ENCODE data around the gene SAFB.

Gene SAFB

DNA sequence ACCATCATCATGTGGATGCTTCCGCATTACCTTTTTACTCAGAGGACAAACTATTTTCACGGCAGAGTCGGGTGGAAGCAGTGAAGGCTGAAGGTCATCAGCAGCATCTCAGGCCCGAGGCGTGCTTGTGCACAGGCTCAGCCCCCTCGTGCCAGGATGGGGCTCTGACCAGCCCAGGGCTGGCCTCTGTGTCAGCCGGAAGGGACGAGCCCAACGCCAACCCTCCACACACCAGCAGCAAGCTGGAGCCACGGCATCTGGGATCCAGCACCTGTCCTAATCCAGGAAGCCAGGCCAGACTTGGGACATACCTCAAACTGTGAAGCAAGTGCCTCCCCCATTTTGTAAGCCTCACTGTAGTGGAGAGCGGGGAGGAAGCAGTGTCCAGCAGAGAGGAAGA is 46.3 kb downstream of the SAFB start:
- Histone ChIP-seq H3K27me3 (ENCODE audit: insufficient read depth, poor library complexity, severe bottlenecking) (no peaks in the 10 kb centered on the region), H3K4me1 (ENCODE audit: insufficient read depth, poor library complexity, severe bottlenecking) (no peaks in the 10 kb centered on the region), H3K9me3 (ENCODE audit: severe bottlenecking) (no peaks in the 10 kb centered on the region), H3K36me3 (ENCODE audit: low read depth) (peaks cover 46% of the 10 kb centered on the region), H3K4me3 (ENCODE audit: severe bottlenecking) (no peak overlapping the region), H3K27ac (ENCODE audit: poor library complexity, severe bottlenecking) (no peak overlapping the region)
- ATAC-seq (ENCODE audit: low read depth) (no peak), DNase-seq (ENCODE audit: low spot score) (no peak)
- TF ChIP-seq, protein P1, sequence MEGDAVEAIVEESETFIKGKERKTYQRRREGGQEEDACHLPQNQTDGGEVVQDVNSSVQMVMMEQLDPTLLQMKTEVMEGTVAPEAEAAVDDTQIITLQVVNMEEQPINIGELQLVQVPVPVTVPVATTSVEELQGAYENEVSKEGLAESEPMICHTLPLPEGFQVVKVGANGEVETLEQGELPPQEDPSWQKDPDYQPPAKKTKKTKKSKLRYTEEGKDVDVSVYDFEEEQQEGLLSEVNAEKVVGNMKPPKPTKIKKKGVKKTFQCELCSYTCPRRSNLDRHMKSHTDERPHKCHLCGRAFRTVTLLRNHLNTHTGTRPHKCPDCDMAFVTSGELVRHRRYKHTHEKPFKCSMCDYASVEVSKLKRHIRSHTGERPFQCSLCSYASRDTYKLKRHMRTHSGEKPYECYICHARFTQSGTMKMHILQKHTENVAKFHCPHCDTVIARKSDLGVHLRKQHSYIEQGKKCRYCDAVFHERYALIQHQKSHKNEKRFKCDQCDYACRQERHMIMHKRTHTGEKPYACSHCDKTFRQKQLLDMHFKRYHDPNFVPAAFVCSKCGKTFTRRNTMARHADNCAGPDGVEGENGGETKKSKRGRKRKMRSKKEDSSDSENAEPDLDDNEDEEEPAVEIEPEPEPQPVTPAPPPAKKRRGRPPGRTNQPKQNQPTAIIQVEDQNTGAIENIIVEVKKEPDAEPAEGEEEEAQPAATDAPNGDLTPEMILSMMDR (IDR thresholded peaks at IDR 0.05; ENCODE audit: poor library complexity, severe bottlenecking) = no peak

DNA sequence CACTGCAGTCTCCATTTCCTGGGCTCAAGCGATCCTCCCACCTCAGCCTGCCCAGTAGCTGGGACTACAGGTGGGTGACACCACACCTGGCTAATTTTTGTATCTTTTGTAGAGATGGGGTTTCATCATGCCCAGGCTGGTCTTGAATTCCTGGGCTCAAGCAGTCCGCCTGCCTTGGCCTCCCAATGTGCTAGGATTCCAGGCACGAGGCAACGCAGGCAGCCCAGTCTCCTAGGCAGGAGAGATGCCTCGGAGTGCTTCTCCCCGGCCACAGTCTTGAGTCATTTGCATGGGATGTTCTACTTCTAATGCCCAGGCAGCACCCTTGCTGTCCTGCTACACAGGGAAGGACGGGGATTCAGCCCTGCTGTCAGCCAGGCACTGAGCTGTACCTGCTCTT is 48.7 kb downstream of the SAFB start:
- DNase-seq (ENCODE audit: low spot score) (no peak), ATAC-seq (ENCODE audit: low read depth) (no peak)
- H3K36me3 ChIP-seq (ENCODE audit: low read depth) = peaks cover 25% of the 10 kb centered on the region
- H3K4me3 ChIP-seq (ENCODE audit: severe bottlenecking) = no peak overlapping the region
- no peak overlapping the region for H3K27ac ChIP-seq (ENCODE audit: poor library complexity, severe bottlenecking)
- no peaks in the 10 kb centered on the region for H3K4me1 ChIP-seq (ENCODE audit: insufficient read depth, poor library complexity, severe bottlenecking)
- TF ChIP-seq, protein P1 (IDR thresholded peaks at IDR 0.05; ENCODE audit: poor library complexity, severe bottlenecking) = no peak
- no peaks in the 10 kb centered on the region for H3K9me3 ChIP-seq (ENCODE audit: severe bottlenecking)
- H3K27me3 ChIP-seq (ENCODE audit: insufficient read depth, poor library complexity, severe bottlenecking) = no peaks in the 10 kb centered on the region

DNA sequence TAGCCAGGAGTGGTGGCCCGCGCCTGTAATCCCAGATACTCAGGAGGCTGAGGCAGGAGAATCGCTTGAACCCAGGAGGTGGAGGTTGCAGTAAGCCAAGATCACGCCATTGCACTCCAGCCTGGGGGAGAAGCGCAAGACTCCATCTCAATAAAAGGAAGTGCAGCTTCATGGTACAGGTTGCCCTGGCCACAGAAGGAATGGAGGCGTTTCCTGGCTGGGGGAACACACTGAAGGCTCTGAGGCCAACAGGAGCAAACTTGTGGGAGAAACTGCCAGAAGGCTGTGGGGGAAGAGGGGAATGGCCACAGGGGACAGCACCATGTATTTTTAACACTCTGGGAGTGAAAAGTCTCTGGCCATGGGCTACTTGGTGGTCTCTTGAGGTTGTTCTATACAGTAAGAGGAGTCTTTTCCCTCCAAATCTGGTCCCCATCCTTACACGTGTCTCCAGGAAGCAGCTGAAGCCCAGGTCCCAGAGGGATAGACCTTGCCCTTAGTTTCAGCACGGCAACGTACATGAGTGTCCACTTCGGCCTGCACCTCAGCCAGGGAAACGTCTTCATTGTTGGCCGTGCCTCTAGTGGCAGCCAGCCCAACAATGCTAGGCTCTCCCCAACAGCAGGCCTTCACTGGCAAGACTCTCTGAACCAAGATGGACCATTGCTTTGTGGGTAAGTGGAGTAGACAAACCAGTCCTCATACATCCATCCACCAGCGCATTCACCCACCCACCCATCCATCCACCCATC is 50.0 kb downstream of the SAFB start:
- Histone ChIP-seq H3K36me3 (ENCODE audit: low read depth) (peaks cover 12% of the 10 kb centered on the region), H3K4me3 (ENCODE audit: severe bottlenecking) (no peak overlapping the region), H3K4me1 (ENCODE audit: insufficient read depth, poor library complexity, severe bottlenecking) (no peaks in the 10 kb centered on the region), H3K27me3 (ENCODE audit: insufficient read depth, poor library complexity, severe bottlenecking) (no peaks in the 10 kb centered on the region), H3K9me3 (ENCODE audit: severe bottlenecking) (no peaks in the 10 kb centered on the region), H3K27ac (ENCODE audit: poor library complexity, severe bottlenecking) (no peak overlapping the region)
- no peak for DNase-seq (ENCODE audit: low spot score)
- TF ChIP-seq, protein P1 (IDR thresholded peaks at IDR 0.05; ENCODE audit: poor library complexity, severe bottlenecking) = no peak
- ATAC-seq (ENCODE audit: low read depth) = no peak

DNA sequence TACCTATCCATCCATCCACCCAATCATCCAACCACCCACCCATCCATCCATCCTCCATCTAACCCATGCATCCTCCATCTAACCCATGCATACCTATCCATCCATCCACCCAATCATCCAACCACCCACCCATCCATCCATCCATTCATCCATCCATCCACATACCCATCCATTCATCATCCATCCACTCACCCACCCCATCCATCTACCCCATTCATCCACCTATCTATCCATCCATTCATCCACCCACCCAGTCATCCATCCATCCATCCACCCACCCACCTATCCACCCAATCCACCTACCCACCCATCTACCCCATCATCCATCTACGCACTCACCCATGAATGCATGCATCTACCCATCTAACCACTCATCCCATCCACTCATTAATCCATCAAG is 50.9 kb downstream of the SAFB start:
- Histone ChIP-seq H3K27ac (ENCODE audit: poor library complexity, severe bottlenecking) (no peak overlapping the region), H3K36me3 (ENCODE audit: low read depth) (peaks cover 8% of the 10 kb centered on the region; the same call in 1 of the 2 replicates), H3K27me3 (ENCODE audit: insufficient read depth, poor library complexity, severe bottlenecking) (no peaks in the 10 kb centered on the region), H3K4me3 (ENCODE audit: severe bottlenecking) (no peak overlapping the region), H3K9me3 (ENCODE audit: severe bottlenecking) (no peaks in the 10 kb centered on the region), H3K4me1 (ENCODE audit: insufficient read depth, poor library complexity, severe bottlenecking) (no peaks in the 10 kb centered on the region)
- DNase-seq (ENCODE audit: low spot score) = no peak
- TF ChIP-seq, protein P1 (IDR thresholded peaks at IDR 0.05; ENCODE audit: poor library complexity, severe bottlenecking) = no peak
- ATAC-seq (ENCODE audit: low read depth) = no peak

DNA sequence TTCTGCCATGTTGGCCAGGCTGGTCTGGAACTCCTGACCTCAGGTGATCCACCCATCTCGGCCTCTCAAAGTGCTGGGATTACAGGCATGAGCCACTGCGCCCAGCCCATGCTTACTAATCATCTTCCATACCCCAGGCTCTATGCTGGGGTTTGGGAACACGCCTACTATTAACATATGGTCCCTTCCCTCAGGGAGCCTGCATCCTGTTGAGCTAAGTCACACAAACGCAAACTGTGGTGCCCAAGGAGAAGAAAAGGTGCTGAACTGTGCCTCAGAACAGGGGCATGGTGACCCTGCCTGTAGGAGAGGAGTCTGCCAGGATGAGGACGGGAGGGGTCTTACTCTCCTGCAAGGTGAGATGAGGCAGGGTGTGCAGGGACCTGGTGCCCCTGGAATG is 51.8 kb downstream of the SAFB start:
- H3K27me3 ChIP-seq (ENCODE audit: insufficient read depth, poor library complexity, severe bottlenecking) = no peaks in the 10 kb centered on the region
- H3K9me3 ChIP-seq (ENCODE audit: severe bottlenecking) = no peaks in the 10 kb centered on the region
- H3K4me3 ChIP-seq (ENCODE audit: severe bottlenecking) = no peak overlapping the region
- H3K4me1 ChIP-seq (ENCODE audit: insufficient read depth, poor library complexity, severe bottlenecking) = no peaks in the 10 kb centered on the region
- TF ChIP-seq, protein P1 (IDR thresholded peaks at IDR 0.05; ENCODE audit: poor library complexity, severe bottlenecking) = no peak
- no peak for ATAC-seq (ENCODE audit: low read depth)
- H3K36me3 ChIP-seq (ENCODE audit: low read depth) = no peaks in the 10 kb centered on the region
- H3K27ac ChIP-seq (ENCODE audit: poor library complexity, severe bottlenecking) = no peak overlapping the region
- no peak for DNase-seq (ENCODE audit: low spot score)

Data from RWPE2 (cell line).